Gastrocnemius medialis (tissue), 4 donors: ENCODE data around the gene NEBL.

Source experiments
- CTCF ChIP-seq, 5 experiments: fragments of 450-650 bp in 3 of 5; fragments of 200-600 bp in 2 of 5; sonication (generic) in 2 of 5; IDR thresholded peaks in 4 of 5; conservative IDR thresholded peaks in 1 of 5; 1 replicate in 4 of 5; 2 replicates in 1 of 5; pipeline ENCODE4 v1.5.1; 2016 to 2019; ENCODE audit warnings: antibody characterized with exemption in 5 of 5, mild to moderate bottlenecking in 3 of 5, moderate library complexity in 3 of 5
- POLR2A ChIP-seq, 2 donors: fragments of 450-650 bp; IDR thresholded peaks; one replicate each; pipeline ENCODE4 v1.6.1; 2017; ENCODE audit warnings: antibody characterized with exemption in 2 of 2, mild to moderate bottlenecking in 2 of 2, moderate library complexity in 2 of 2

- TF ChIP-seq CTCF (IDR thresholded peaks at IDR 0.05 in 4 of 5, conservative IDR thresholded peaks at IDR 0.05 in 1 of 5) (no peak), POLR2A (IDR thresholded peaks at IDR 0.05) (no peak)
Observed at GRCh38 chr10:20933705-20934104, 36.6 kb upstream of the NEBL start.
